ENCODE data around the gene EMILIN1.
A peak's percentile ranks its signal among the peaks of the same experiment; 100 is the strongest.
"Not testable (repeated sequence)": the region's sequence is repeated elsewhere in the genome, so short reads cannot be mapped to it uniquely, and the experiment has no call there.

EMILIN1 gene

DNA sequence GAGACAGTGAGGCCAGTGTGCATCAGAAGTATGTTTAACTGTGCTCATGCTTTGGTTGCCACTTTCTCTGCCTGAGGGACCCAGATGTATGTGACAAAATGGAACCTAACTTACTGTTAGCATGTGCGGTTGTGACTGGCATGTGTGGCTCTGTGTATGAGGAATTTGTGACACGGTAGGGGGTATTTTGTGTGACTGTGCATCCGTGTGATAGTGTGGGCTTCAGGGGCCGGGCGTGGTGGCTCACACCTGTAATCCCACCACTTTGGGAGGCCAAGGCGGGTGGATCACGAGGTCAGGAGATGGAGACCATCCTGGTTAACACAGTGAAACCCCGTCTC lies 40.9 kb downstream of the EMILIN1 start:
- DNase-seq (ENCODE audit: low read depth in 1 of 2, low spot score in 1 of 2) = not testable (repeated sequence)

DNA sequence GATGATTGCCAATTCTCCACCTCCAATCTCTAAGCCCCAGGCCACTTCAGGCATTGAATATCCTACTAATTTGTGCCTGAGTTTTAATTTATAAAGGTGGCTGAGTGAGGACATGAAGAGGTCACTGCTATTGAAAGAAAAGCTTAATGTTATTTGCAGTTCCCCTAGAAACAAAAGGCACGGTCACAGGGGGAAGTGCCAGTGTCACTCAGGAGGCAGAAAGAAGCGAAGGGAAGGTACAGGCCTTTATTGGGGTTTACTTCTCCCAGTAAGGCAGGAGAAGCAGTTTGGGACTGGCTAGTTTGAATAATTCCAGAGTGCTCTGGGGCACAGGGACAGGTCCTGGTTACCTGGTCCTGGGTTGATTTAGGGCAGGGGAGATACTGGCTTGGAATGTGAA lies 43.5 kb downstream of the EMILIN1 start:
- no peak for DNase-seq (ENCODE audit: low read depth in 1 of 2, low spot score in 1 of 2)

DNA sequence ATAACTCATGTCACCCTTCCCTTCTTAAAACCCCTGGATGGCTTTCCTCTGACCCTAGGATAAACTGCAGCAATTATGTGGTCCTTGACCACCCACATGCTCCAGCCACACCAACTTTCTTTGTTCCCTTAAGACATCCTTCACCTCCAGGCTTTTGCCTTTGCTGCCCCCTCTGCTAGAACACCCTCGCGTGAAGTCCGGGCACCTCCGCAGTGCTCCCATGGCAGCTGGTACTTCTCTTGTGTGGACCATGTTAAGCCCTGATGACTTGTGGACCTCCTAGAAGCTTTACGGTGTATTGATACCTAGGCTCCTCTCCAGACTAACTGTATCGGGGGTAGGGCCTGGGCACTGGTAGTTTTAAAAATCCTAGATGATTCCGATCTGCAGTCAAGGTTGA lies 44.4 kb downstream of the EMILIN1 start:
- no peak for DNase-seq (ENCODE audit: low read depth in 1 of 2, low spot score in 1 of 2)

DNA sequence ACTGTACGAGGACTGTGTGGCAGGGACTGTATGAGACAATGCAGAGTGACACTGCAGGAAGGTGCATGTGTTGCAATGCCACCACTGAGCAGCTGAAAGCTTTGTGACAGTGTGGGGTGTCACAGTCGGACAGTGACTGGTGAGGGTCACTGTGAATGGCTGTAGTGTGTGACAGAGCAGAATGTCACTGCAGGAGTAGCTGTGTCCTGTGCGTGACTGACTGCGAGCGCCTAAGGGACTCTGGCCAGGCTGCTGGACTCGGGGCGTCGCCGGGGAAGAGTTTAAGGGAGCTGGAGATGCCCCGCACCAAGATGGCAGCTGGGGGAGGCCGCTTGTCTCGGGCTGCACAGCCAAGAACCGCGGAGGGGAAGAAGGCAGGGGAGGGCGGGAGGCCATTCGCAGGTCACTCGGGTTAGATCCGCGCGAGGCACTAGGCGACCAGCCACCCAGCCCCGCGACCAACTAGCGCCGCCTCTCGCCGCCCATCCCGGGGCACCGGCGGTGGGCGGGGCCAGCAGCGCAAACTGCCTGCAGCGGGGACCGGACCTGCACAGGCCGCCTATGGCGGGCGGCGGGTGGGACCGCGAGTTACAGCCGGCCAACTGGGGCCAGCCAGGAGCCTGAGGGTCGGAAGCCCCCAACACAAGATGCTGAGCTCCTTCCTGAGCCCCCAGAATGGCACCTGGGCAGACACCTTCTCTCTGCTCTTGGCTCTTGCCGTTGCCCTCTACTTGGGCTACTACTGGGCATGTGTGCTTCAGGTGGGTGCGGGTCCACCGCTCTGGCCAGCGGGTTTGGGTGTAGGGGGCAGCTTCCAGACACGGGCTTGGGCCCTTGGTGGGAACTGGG lies 45.1 kb downstream of the EMILIN1 start, which contains the start of gene ABHD1:
ABHD1 (plus strand) TSS at position 514 of the 849 bp plus-strand sequence; CDS start at position 648, 134 bp downstream.
- peak; percentile 30 to 52 for DNase-seq (ENCODE audit: low read depth in 1 of 2, low spot score in 1 of 2)

DNA sequence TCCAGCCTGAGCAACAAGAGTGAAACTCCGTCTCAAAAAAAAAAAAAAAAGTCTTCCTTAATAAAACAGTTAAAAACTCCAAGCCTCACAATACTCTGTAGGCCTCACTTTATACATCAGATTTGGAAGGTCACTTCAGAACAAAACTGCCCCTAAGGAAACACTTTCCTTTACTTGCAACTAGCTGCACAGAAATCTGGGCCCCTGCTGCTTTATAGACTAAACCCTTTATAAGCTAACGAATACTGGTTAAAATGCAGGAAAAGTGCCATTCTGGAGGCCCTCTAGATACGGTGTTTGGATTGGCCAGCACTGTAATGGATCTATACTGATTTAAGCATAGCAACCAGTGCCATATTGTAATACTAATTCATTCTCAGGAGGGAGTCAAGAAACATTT lies 46.7 kb downstream of the EMILIN1 start:
- DNase-seq (ENCODE audit: low read depth in 1 of 2, low spot score in 1 of 2) = no peak

DNA sequence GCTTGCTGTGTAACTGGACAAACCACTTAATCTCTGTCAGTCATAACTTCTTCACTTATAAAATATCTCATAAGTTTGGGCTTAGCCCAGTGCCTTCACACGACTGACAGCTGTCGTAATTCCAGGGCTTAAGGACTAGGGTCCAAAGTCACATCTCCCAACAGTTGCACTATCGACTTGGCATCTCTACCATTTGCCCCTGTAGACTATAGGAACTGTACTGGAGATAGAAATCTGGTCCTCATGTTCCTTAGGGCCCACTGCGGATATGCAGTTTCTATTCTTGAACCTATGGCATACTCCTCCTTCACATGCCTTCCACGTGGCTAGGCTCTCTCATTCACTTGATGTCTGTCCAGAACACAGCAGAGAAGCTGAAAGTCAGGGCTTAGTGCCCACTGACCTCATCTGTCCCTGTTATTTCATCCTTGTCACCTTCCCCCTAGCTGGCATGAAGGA lies 47.9 kb downstream of the EMILIN1 start:
- no peak for DNase-seq (ENCODE audit: low read depth in 1 of 2, low spot score in 1 of 2)

DNA sequence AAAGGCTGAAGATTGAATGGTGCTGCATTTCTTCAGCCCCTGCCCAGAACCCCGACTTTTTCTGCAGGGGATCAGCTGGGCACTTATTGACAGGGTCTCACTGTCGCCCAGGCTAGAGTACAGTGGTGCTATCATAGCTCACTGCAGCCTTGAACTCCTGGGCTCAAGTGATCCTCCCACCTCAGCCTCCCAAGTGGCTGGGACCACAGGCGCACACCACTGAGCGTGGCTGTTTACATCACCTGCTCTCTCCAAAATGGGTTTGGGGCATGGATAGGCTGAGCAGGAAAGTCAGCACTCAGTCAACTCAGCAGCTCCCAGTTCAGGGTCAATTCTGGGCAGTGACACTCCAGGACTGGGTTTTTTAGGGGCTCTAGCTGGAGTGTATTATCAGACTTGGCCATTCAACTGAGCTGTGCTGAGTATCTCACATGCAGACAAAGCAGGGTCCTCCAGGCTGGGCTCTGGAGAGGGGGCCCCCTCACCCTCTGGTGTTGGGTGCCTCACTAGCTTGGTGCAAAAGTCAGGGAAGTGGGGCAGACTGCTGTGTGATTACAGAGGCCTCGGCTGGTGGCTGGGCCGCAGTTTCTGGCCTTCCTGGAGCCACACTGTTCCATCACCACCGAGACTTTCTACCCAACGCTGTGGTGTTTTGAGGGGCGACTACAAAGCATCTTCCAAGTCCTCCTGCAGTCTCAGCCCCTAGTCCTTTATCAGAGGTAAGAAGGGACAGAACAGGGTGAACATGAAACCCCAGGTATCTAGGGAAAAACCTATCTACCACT lies 49.7 kb downstream of the EMILIN1 start:
- DNase-seq (ENCODE audit: low read depth in 1 of 2, low spot score in 1 of 2) = no peak

DNA sequence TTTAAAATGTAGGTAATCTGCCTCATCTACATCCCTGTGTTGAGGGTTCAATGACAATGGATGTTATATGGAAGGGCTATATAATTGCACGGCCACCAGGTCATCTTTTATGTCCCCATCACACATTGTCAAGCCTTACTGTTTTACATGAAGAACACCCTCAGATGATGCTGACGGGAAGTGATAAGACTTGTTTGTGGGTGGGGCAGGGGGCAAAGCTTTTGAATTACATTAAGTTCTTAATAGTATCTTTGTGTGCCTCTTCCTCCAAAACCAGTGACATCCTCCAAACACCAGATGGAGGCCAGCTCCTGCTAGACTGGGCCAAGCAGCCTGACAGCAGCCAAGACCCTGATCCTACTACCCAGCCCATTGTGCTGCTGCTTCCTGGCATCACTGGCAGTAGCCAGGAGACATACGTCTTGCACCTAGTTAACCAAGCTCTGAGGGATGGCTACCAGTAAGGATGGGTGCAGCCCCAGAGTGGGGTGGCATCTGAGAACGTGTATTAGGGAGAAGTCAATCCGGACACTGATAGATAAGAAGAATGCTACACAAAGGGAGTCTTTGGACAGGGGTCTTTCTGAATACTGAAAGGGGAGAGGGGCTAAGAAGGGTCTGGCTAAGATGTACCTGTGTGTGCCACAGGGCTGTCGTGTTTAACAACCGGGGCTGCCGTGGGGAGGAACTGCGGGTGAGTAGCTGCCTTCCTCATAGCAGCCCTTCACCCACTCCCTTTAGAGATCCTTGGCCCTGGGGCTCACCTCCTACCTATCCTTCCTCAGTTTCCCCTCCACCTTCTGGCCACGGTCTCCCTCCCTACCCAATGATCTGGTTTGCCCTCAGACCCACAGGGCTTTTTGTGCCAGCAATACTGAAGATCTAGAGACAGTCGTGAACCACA lies 50.5 kb downstream of the EMILIN1 start:
- no peak for DNase-seq (ENCODE audit: low read depth in 1 of 2, low spot score in 1 of 2)

DNA sequence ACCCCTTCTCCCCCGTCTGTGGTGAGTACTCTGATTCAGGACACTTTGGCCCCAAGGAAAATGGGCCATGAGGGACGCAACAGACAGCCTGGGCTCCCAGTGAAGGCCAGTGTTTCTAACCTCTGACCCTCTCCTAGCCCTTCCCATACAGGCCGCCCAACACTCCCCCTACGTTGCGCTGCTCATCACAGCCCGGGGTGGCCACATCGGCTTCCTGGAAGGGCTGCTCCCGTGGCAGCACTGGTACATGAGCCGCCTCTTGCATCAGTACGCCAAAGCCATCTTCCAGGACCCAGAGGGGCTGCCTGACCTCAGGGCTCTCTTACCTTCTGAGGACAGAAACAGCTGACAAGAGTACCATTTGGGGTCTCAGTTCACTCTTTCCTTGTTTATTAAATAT lies 52.0 kb downstream of the EMILIN1 start:
- no peak for DNase-seq (ENCODE audit: low read depth in 1 of 2, low spot score in 1 of 2)

DNA sequence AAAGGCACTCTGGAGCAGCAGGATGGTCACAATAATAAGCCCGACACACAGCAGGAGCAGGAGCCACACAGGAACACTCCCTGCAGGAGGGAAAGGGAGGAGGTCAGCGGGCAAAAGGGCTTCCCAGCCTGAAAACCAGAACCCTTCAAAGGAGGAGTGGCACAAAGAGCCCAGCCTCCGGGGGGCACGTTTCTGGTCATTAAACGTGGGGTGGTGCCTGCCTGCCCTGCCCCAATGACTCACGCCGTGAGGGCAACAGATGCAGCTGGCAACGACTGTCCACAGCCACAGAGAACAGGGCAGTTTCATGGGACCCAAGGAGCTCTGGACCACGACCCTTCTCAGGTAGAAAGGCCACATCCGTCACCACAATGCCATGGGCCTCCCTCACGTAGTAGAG lies 53.0 kb downstream of the EMILIN1 start:
- no peak for DNase-seq (ENCODE audit: low read depth in 1 of 2, low spot score in 1 of 2)

DNA sequence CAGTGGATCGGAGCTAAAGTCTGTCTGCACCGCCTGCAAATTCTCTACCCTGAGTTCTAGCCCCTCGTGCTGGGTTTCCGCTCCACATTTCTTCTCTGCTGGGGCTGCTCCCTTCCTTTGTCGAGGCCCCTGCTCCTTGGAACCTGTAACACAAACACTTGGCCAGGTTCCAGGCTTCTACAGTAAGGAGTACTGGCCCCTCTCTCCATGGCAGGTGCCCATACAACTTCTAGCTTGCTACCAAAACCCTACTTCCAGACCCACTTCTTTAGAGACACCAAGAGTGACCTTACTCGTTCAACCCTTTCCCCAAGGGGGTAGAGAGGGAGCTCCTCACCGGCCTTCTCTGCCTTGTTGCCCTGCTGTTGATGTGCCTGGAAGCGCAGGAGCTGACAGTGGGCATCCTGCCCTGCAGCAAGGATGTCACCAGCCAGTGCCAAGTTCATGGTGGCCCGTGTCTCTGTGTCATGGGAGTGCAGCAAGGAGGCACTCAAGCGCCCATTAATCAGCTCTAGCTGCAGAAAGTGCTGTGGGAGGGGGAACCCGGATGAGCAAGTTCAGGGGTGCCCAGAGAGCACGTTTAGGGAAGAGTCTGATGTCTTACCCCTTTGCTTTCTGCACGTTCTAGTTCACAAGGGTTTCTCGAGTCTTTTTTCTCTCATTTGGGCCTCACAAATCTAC lies 54.9 kb downstream of the EMILIN1 start:
- DNase-seq (ENCODE audit: low read depth in 1 of 2, low spot score in 1 of 2) = no peak

DNA sequence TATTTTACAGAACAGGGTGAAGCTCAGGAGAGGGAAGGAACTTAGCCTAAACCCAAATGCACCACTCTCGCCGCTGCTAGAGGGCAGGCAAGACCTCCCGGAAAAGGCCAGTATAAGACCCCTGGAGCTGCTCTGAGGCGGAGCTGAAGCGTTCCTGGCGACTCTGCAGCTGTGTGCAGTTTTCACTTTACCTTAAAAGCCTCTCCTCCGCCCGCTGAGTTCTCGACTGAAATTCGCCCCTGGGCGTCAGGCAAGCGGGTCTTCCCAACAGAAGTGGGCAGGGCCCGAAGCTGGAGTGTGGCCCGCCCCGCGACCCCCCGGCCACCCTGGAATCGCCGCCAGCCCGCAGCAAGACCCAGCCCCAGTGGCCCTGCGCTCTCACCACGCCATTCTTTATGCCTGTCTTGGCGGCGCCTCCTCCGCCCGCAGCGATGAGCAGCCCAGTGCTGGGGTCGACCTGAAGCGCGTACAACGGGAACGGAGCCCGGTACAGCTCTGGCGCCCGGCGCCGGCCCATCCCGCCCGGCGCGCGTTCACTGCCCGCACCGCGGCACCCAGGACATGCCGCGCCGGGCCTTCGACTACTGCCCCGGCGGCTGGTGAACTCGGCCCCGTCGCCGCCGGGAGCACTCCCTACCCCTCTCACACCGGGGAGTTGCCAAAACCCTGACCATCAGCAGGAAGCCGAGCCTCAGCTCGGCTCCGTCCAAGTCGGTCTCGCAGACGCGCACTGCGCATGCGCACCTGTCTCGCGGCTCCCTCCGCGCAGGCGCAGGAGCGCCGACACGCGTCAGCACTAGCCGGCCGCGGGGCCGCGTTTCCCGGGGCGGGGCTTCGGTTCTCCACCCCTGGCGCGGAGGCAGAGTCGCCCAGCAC lies 55.7 kb downstream of the EMILIN1 start, which contains the start of gene PREB:
PREB (minus strand) TSS at position 732 of the 876 bp plus-strand sequence; CDS start at position 517, 215 bp downstream.
- DNase-seq (ENCODE audit: low read depth in 1 of 2, low spot score in 1 of 2) = peak; percentile 97 to 99

DNA sequence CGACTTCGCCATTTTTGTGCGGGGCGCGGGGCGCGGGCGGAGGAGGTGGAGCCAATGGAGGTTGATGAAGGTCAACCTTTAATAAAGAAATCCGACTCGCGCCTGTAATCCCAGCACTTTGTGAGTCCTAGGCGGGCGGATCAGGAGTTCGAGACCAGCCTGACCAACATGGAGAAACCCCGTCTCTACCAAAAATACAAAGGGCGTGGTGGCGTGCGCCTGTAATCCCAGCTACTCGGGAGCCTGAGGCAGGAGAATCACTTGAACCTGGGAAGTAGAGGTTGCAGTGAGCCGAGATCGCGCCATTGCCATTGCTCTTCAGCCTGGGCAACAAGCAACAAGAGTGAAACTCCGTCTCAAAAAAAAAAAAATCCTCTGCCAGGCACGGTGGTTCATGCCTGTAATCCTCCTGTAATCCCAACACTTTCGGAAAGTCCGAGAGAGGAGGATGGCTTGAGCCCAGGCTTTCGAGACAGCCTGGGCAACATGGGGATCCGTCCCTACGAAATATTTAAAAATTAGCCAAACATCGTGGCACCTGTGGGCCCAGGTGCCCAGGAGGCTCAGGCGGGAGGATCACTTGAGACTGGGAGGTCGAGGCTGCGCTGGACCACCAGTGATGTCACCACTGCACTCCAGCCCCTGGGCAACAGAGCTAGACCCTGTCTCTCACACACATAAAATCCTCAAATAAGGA lies 56.5 kb downstream of the EMILIN1 start:
- DNase-seq (ENCODE audit: low read depth in 1 of 2, low spot score in 1 of 2) = no peak

DNA sequence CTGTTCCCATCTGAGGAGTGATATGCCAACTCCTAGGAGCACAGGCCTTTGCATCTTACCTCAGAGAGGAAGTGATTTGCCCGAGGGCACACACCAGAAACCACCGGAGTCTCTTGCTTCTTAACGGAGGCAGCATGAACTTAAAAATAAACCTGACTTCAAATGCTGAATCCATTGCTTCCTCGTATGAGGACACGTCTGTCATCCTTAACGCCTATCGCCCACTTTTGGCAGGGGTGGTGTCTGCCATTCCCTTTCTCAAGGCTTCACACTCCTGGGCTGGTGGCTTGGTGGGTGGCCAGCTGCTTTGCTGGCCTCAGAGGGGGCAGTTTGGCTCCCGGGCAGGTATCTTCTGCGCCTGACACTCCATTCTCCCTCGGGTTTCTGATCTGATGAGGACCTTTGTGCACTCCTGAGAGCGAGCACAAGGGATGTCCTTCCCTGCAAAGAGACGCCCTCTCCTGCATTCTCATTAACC lies 57.1 kb downstream of the EMILIN1 start:
- DNase-seq (ENCODE audit: low read depth in 1 of 2, low spot score in 1 of 2) = no peak
